ENCODE measurements around the gene IL6ST.
"Not testable (repeated sequence)": the region's sequence is repeated elsewhere in the genome, so short reads cannot be mapped to it uniquely, and the experiment has no call there.

- not testable (repeated sequence) for TF ChIP-seq CTCF (IDR thresholded peaks at IDR 0.05; ENCODE audit: low read length); EZH2 (IDR thresholded peaks at IDR 0.05; ENCODE audit: borderline replicate concordance, low read length)
These were observed 5.5 kb upstream of the IL6ST start for GRCh38 chr5:56000221-56000620.
